GM18858 (cell line): ENCODE data around the gene CYSRT1.
A peak's percentile ranks its signal among the peaks of the same experiment; 100 is the strongest.

Experiments
- ATAC-seq: cut with Tn5 transposase; IDR thresholded peaks from one replicate; pipeline ENCODE4 v1.9.1; 2021; ENCODE audit not compliant: unreplicated experiment

CYSRT1 gene

DNA sequence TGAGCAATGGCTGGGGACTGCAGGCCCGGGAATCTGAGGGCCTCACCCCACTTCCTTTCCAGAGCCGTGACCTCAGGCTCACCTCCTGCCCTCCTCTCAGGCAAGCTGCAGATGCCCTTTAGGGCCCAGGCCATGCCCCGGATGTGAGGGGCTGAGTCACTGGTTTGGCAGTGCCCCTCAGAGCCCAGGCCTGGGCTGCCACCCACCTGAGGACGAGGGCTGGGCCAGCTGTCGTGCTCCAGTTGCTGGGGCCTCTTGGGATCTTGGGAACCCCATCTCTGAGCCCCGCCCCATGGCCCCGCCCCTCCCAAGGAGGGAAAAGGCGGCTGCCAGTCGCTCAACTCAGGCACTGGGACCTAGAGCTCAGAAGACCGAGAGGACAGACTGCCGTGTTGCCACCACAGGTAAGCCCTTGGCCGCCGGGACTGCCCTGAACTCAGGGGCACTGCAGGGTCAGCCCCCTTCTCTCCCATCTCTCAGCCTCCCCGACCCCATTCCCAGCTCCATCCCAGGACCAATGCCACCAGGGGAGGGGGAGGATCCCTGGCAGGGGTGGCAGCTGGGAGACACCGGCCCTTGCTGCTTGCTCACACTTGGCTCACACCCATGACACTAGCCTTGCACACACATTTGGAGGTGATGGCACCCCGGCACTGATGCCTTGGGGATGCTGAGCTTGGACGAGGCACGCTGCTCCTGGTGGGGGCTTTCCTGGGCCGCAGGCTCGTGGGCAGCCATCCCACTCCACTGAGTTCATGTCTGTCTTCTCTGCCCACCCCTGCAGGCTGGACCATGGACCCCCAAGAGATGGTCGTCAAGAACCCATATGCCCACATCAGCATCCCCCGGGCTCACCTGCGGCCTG is at the start of gene CYSRT1:
Gene CYSRT1, plus strand, starts transcription at position 345 of the 865 bp plus-strand sequence. Its CDS starts 448 bp downstream, at position 793.
- ATAC-seq: no peak

- ATAC-seq: no peak
Measured at GRCh38 chr9:137175345-137175961, 49.5 kb upstream of the CYSRT1 start.

DNA sequence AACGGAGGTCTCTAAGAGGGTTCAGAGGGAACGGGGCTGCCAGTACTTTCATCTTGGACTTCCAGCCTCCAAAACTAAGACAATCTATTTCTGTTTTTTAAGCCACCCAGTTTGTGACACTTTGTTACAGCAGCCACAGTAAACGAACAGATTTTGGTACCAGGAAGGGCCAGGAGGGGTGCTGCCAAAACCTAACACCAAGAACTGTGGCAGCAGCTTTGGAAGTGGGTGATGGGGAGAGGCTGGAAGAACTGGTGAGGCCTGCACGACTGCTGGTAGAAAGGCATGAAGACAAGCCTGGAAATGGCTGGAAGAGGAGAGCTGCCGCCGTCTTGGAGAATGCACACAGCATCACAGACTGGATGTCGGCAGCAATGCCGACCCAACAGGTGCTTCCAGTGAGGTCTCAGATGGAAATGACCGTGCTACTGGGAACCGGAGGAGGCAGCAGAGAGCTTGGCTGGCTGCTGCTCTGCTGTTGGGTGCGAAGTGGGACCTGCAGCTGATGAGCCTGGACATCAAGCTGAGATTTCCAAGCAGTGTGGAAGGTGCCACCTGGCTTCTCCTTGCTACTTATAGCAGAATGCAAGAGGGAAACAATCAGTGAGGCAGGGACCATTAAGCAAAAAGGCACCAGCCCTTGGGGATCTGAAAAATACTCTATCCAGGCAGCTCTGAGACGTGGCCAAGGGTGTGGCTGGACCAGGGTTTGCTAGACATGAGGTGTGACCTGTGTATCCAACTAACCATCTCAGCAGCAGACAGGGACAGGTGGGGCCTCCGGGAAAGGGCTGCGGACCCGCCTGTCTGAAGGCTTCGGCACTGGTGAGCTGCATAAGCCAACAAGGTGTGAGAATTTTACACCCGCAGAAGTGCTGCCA is 48.4 kb upstream of the CYSRT1 start:
- ATAC-seq: no peak

- ATAC-seq: no peak
Measured at GRCh38 chr9:137178201-137178938, 46.6 kb upstream of the CYSRT1 start.

DNA sequence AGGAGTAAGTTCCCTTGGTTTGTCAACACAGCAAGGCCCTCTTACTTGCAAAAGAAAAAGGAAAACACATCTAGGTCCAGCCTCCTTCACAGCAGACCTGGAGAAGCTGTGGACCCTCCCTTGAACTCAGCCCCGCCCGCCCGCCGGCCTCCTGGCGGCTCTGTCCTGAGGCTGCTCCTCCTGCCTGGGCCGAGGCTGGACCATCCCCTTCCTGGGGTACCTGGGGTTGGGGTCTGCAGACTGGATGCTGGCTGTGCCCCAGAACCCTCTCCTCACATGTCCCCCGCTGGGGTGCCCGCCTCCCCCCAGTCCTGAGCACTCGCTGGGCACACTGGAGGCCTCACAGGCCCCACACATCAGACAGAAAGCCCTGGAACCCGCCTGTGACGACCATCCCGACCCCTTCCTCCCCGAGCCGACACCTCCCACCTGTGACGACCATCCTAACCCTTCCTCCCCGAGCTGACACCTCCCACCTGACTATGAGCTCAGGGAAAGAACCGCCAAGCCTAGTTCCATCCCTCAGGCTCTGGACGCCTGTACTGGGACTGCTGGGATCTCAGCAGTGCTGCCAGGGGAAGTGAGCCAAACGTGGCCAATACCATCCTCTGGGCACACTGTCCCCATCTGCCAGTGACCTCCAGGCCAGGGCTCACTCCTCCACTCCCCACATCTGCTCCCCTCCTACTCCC is 45.9 kb upstream of the CYSRT1 start:
- no peak for ATAC-seq

- no peak for ATAC-seq
Measured at GRCh38 chr9:137179761-137180160, 45.2 kb upstream of the CYSRT1 start.

DNA sequence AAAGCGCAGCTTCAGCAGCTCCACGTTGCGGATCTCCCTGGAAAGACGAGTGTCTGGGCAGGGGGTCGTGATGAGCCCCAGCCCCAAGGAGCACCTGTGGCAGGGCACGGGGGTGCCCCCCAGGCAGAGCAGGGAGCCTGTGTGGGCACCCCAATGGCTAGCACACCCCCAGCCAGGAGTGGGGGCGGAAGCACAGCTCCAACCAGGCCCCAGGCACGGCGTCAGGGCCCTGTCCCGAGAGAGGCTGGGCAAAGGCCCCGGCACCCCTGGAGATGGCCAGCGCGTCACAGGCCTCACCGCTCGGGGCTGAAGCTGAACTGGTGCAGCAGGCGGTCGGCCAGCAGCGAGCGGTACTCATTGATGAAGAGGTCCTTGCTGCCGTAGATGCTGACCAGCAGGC is 44.5 kb upstream of the CYSRT1 start:
- ATAC-seq: no peak

- ATAC-seq: no peak
Measured at GRCh38 chr9:137181680-137182079, 43.3 kb upstream of the CYSRT1 start.

DNA sequence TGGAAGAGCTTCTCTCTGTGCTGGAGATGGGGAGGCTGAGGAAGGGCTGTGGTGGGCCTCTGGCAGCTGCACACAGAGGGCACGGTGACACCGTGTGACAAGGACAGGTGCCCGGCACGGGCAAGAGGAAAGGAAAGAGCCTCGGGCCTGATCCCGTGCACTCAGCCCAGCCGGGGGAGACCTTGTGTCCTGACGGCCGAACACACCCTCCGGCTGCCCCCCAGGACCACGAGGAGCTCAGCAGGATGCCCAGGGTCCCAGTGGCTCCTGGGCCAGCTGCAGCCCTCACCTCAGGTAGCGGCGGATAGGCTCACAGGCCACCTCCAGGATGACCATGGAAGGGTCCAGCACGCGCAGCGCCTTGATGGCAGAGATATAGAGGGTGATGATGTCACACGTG is 42.1 kb upstream of the CYSRT1 start:
- no peak for ATAC-seq

DNA sequence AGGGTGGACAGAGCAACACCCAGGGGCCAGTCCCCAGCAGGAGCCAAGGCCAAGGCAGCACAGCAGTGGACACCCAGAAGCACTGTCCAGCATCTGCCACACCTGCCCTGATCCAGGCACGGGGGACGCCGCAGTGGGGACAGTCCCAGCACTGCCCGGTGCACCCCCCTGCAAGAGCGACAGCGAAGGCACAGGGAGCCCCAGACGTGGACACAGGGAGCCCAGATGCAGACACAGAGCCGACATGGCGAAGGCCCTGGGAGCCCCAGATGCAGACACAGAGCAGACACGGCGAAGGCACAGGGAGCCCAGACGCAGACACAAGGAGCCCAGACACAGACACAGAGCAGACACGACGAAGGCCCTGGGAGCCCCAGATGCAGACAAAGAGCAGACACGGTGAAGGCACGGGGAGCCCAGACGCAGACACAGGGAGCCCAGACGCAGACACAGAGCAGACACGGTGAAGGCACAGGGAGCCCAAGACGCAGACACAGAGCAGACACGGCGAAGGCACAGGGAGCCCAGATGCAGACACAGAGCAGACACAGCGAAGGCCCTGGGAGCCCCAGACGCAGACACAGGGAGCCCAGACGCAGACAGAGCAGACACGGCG is 40.9 kb upstream of the CYSRT1 start:
- ATAC-seq: no peak

- ATAC-seq: no peak
Measured at GRCh38 chr9:137184881-137185660, 39.9 kb upstream of the CYSRT1 start.

- no peak for ATAC-seq
Measured at GRCh38 chr9:137185921-137186320, 39.1 kb upstream of the CYSRT1 start.

GRCh38 chr9:137186385-137186784 is 38.6 kb upstream of the CYSRT1 start:
- no peak for ATAC-seq

DNA sequence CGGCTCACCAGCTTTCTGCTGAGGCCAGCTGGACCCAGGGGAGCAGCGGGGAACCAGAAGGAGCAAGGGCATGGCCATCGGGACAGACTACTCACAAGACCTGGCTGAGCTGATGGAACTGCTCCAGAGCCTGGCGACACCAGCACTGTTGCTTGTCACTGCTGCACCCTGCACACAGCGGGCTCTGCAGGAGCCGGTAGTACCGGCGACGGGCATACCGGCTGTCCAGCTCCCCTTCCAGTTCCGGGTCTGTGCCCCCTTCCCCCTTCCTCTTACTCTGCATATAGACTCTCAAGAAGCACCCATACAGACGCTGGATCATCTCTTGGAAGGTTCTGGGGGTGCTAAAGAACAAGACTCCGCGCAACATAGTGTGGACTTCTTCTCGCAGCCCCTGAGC is 37.6 kb upstream of the CYSRT1 start:
- no peak for ATAC-seq

DNA sequence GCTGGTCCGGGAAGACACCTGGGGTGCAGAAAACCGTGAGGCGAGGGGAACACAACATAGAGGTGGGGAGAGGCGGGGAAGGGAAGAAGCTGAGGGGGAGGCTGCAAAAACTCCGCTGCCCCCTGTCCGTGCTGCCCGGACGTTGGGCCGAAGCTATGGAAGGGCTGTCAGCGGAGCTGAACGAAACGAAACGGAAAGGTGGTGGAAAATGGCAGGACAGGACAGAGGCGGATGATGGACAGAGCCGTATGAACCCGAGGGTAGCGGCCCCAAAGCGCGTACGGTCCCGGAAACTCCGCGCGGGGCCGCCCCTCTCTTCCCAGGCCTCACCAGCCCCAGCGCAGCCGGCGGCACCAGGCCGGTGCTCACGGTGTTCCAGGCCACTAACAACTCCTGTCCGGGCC is 36.9 kb upstream of the CYSRT1 start:
- ATAC-seq: no peak

- ATAC-seq: peak; percentile 63
Measured at GRCh38 chr9:137188490-137189296, 36.3 kb upstream of the CYSRT1 start, which contains the start of the genes ANAPC2 and SSNA1. ANAPC2 (minus strand) TSS chr9:137188560; CDS start chr9:137188532, 28 bp downstream. SSNA1 (plus strand) TSS chr9:137188676; CDS start chr9:137188727, 51 bp downstream.

DNA sequence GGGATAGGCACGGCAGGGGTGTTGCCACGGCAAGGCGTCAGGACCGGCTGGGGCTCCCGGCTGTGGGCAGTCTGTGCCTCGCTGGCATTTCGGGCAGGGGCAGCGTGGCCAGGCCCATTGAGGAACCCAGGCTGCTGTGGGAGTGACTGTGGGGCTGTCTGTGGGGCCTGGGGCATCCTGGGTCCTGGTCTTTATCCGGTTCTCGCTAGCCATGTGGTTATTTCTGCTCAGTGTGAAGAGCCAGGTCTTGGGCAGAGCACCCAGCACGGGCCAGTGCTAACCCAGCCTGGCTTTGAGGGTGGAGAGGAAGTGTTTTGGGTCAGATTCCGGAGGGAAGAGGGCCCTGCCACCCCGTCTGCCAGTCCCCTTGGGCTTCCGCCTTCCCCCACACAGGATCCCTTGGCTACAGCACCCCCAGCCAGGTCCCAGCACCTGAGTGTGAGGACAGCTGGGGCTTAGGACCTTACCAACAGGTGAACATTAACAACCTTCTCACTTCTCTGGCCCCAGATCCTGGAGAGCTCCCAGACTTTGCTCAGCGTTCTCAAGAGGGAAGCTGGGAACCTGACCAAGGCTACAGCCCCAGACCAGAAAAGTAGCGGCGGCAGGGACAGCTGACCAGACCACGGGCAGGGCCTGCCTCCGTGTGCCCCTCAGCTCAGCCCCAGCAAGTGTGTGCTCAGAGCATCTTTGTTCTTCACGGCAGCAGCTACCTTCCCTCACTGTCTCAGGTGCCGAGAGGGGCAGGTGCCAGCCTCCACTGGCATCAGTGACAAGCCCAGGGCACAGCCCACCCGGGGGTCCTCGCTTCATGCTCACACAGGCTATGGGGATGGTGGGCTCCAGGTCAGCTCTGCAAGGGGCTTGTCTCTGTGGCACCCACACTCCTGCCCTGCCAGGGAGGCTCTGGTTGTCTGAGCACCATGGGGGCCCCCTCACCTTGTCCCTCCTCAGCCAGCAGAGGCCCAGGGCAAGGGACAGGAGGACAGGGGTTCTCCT is 35.4 kb upstream of the CYSRT1 start:
- ATAC-seq: no peak
